Measurements from ENCODE around the gene KMT2B.

GRCh38 chr19:35764432-35765315, 46.9 kb downstream of the KMT2B start:
- no peak for TF ChIP-seq CTCF (IDR thresholded peaks at IDR 0.05)
- no peak for TF ChIP-seq POLR2A (IDR thresholded peaks at IDR 0.05)
